Measurements from ENCODE around the gene TRO. TPM values are rescaled to one million over a fixed set of nuclear protein-coding genes. Genes with fewer than 3 reads are reported as not detected.
A peak's percentile ranks its signal among the peaks of the same experiment; 100 is the strongest.

The TRO gene
- total and polyA plus RNA-seq, 2 donors (not counting 1 experiment from before 2014, with no cell fraction given) = 1.5 to 1.7 TPM

DNA sequence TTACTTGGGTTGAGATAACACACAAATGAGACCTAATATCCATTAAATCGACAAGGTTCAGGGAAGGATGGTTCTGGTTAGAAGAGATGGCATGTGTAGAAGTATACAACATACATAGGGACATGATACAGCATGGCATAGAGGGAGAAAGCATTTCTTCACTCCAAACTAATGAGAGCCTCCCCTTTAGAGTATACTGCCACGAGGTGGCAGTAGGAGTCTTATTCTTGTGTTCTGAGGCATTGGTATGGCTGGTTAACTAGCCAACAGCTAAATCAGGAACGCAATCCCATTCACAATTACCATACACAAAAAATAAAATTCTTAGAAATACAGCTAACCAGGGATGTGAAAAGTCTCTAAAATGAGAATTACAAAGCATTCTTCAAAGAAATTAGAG is 29.1 kb upstream of the TRO start:
- ChIA-PET CTCF (interaction anchor here (1.0 to 3.0 kb wide), 4 partner anchors 11 to 826 kb away, joined by 3 to 12 read pairs (median 4); partner anchors contain the start of gene RRAGB), POLR2A (no interaction called here)
- H3K27me3 Mint-ChIP-seq = peaks cover 14% of the 10 kb centered on the region
- TF ChIP-seq EZH2 (IDR thresholded peaks at IDR 0.05; ENCODE audit: borderline replicate concordance, insufficient read depth, low read depth, low read length, poor library complexity, severe bottlenecking) = no peak
- TF ChIP-seq, protein P1, sequence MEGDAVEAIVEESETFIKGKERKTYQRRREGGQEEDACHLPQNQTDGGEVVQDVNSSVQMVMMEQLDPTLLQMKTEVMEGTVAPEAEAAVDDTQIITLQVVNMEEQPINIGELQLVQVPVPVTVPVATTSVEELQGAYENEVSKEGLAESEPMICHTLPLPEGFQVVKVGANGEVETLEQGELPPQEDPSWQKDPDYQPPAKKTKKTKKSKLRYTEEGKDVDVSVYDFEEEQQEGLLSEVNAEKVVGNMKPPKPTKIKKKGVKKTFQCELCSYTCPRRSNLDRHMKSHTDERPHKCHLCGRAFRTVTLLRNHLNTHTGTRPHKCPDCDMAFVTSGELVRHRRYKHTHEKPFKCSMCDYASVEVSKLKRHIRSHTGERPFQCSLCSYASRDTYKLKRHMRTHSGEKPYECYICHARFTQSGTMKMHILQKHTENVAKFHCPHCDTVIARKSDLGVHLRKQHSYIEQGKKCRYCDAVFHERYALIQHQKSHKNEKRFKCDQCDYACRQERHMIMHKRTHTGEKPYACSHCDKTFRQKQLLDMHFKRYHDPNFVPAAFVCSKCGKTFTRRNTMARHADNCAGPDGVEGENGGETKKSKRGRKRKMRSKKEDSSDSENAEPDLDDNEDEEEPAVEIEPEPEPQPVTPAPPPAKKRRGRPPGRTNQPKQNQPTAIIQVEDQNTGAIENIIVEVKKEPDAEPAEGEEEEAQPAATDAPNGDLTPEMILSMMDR (IDR thresholded peaks at IDR 0.05) = peak; percentile 39
- Histone ChIP-seq H4K20me1 (ENCODE audit: control insufficient read depth, insufficient read depth, low read length, poor library complexity, severe bottlenecking) (no peaks in the 10 kb centered on the region), H3K9ac (ENCODE audit: low read length) (no peak overlapping the region), H2AFZ (ENCODE audit: insufficient read depth, low read depth, low read length, poor library complexity, severe bottlenecking) (no peak overlapping the region), H3K4me3 (ENCODE audit: control extremely low read depth in 1 of 5, extremely low read depth in 1 of 5, insufficient read depth in 1 of 5, low read depth in 2 of 5, low read length in 4 of 5) (no peak overlapping the region), H3K9me3 (ENCODE audit: control extremely low read depth in 1 of 3, control insufficient read depth in 2 of 3, insufficient read depth in 1 of 3, low read length in 2 of 3) (peaks cover 0 to 8% (median 2%) of the 10 kb centered on the region in 3 donors), H3K4me2 (replicated peaks; ENCODE audit: low read depth, low read length, poor library complexity, severe bottlenecking) (no peak overlapping the region), H3K79me2 (ENCODE audit: control insufficient read depth, insufficient read depth, low read length) (no peaks in the 10 kb centered on the region), H3K36me3 (replicated peaks in 1 of 2; ENCODE audit: control extremely low read depth in 1 of 2, control insufficient read depth in 1 of 2, extremely low read depth in 1 of 2, insufficient read depth in 2 of 2, low read length in 1 of 2) (no peaks in the 10 kb centered on the region), H3K27me3 (replicated peaks in 1 of 4; ENCODE audit: control extremely low read depth in 1 of 4, control insufficient read depth in 3 of 4, insufficient read depth in 4 of 4, low read length in 3 of 4) (peaks cover 0 to 3% (median 0%) of the 10 kb centered on the region in 4 experiments), H3K27ac (ENCODE audit: low read length in 2 of 2) (no peak overlapping the region), H3K4me1 (ENCODE audit: control insufficient read depth in 2 of 2, insufficient read depth in 2 of 2, low read length in 2 of 2) (no peaks in the 10 kb centered on the region)
- no peak overlapping the region for H3K4me3 Mint-ChIP-seq
- ATAC-seq (ENCODE audit: low read depth) = no peak
- no peaks in the 10 kb centered on the region for H3K4me1 Mint-ChIP-seq
- WGBS (ENCODE audit: insufficient coverage) = no CpG with 5 or more reads among the region's 3 CpGs
- peak; percentile 47 for DNase-seq
- no peaks in the 10 kb centered on the region for H3K9me3 Mint-ChIP-seq (ENCODE audit: insufficient read depth)
- intact Hi-C loops (cut with micrococcal nuclease) = loop anchor here (5.0 kb wide), 1 partner anchor 1356 kb away; no protein-coding TSS in a partner anchor
- no peak overlapping the region for H3K27ac Mint-ChIP-seq

DNA sequence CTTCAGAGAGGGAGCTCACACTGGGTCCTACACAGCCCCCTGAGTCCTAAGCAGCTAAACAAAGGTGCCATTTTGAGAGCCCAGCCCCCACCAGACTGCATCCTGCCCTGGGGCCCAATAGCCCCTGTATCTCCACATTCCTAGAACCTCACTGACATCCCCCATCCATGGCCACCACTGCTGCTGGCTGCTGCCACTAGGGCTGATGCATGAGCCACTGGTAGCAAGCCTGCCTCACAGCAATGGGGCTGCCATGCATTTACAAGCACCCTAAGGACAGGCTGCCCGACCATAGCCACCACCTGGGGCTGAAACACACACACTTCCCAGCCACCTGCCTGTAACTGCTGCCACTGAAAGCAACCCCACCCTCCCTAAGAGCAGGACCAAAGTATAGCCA is 26.5 kb upstream of the TRO start:
- H3K4me1 Mint-ChIP-seq = no peaks in the 10 kb centered on the region
- H3K4me3 ChIP-seq (ENCODE audit: control extremely low read depth in 1 of 5, extremely low read depth in 1 of 5, insufficient read depth in 1 of 5, low read depth in 2 of 5, low read length in 4 of 5) = no peak overlapping the region
- H3K4me1 ChIP-seq (ENCODE audit: control insufficient read depth in 2 of 2, insufficient read depth in 2 of 2, low read length in 2 of 2) = no peaks in the 10 kb centered on the region
- H4K20me1 ChIP-seq (ENCODE audit: control insufficient read depth, insufficient read depth, low read length, poor library complexity, severe bottlenecking) = no peaks in the 10 kb centered on the region
- no peak overlapping the region for H3K4me2 ChIP-seq (replicated peaks; ENCODE audit: low read depth, low read length, poor library complexity, severe bottlenecking)
- no peaks in the 10 kb centered on the region for H3K36me3 ChIP-seq (replicated peaks in 1 of 2; ENCODE audit: control extremely low read depth in 1 of 2, control insufficient read depth in 1 of 2, extremely low read depth in 1 of 2, insufficient read depth in 2 of 2, low read length in 1 of 2)
- H2AFZ ChIP-seq (ENCODE audit: insufficient read depth, low read depth, low read length, poor library complexity, severe bottlenecking) = no peak overlapping the region
- H3K27ac ChIP-seq (ENCODE audit: low read length in 2 of 2) = no peak overlapping the region
- H3K9ac ChIP-seq (ENCODE audit: low read length) = no peak overlapping the region
- no peaks in the 10 kb centered on the region for H3K9me3 Mint-ChIP-seq (ENCODE audit: insufficient read depth)
- peaks cover 0 to 8% (median 2%) of the 10 kb centered on the region in 3 donors for H3K9me3 ChIP-seq (ENCODE audit: control extremely low read depth in 1 of 3, control insufficient read depth in 2 of 3, insufficient read depth in 1 of 3, low read length in 2 of 3)
- no CpG with 5 or more reads among the region's 1 CpG for WGBS (ENCODE audit: insufficient coverage)
- no peak overlapping the region for H3K4me3 Mint-ChIP-seq
- H3K79me2 ChIP-seq (ENCODE audit: control insufficient read depth, insufficient read depth, low read length) = no peaks in the 10 kb centered on the region
- H3K27me3 ChIP-seq (replicated peaks in 1 of 4; ENCODE audit: control extremely low read depth in 1 of 4, control insufficient read depth in 3 of 4, insufficient read depth in 4 of 4, low read length in 3 of 4) = no peaks in the 10 kb centered on the region
- ChIA-PET POLR2A (no interaction called here), CTCF (no interaction called here)
- no peak overlapping the region for H3K27ac Mint-ChIP-seq
- H3K27me3 Mint-ChIP-seq = peaks cover 11% of the 10 kb centered on the region
- ATAC-seq (ENCODE audit: low read depth) = no peak
- no peak for DNase-seq
- intact Hi-C loops (cut with micrococcal nuclease) = loop anchor here (5.0 kb wide), 1 partner anchor 1353 kb away; no protein-coding TSS in a partner anchor
- no peak for TF ChIP-seq EZH2 (IDR thresholded peaks at IDR 0.05; ENCODE audit: borderline replicate concordance, insufficient read depth, low read depth, low read length, poor library complexity, severe bottlenecking)
- TF ChIP-seq, protein P1 (IDR thresholded peaks at IDR 0.05) = no peak

All from B cell (primary cell).